GM21576 (cell line): Measurements from ENCODE around the gene CCNYL1.

Experiments
- ATAC-seq: cut with Tn5 transposase; IDR thresholded peaks from one replicate; pipeline ENCODE4 v1.9.1; 2021; ENCODE audit warnings: mild to moderate bottlenecking, moderate library complexity; ENCODE audit not compliant: unreplicated experiment

The CCNYL1 gene

DNA sequence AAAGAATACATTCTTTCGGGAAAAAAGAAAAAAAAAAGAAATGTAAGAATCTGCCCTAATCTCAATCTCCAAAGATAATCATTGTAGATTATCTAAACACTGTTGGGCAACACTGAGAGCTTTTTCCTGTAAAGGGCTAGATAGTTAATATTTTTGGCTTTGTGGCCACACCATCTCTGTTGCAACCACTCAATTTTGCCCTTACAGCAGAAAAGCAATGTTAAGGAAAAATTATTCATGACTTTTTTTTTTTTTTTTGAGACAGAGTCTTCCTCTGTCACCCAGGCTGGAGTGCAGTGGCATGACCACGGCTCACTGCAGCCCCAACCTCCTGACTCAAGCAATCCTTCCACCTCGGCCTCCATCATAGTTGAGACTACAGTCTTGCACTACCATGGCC lies 75.6 kb downstream of the CCNYL1 start:
- ATAC-seq, result no peak

DNA sequence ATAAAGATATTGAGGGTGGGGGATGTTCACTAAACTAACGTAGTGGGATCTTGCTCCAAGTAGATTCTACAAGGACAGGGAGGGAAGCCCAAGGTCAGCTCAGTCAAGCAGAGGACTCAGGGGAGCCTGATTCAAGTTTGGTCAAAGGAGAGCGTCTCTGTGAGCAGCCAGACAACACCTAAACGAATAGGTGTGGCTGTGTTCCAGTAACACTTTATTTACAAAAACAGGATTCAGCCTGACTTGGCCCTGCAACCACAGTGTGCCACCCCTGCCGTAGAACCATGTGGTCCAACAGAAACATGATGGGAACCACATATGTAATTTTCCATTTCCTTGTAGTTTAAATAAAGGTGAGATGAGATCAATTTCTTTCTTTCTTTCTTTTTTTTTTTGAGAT lies 76.4 kb downstream of the CCNYL1 start:
- no peak for ATAC-seq

DNA sequence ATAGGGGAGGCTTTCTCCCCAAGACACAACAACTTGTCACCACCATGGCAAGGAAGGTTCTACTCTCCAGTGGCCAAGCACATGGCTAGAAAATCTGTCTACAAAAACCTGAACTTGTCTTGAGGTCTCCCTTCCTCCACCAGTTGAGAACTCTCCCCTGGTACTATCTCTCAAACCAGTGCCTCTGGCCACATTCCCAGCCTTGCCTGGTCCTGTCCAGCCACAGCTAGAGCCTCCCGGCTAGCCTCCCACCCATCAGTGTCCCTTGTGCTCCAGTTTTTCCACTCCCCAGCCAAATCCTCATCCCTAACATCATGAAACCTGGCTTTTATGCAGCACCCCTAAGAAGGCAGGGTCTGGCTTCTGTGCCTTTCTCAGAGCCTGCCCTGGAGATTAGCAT lies 79.5 kb downstream of the CCNYL1 start:
- ATAC-seq, result no peak

DNA sequence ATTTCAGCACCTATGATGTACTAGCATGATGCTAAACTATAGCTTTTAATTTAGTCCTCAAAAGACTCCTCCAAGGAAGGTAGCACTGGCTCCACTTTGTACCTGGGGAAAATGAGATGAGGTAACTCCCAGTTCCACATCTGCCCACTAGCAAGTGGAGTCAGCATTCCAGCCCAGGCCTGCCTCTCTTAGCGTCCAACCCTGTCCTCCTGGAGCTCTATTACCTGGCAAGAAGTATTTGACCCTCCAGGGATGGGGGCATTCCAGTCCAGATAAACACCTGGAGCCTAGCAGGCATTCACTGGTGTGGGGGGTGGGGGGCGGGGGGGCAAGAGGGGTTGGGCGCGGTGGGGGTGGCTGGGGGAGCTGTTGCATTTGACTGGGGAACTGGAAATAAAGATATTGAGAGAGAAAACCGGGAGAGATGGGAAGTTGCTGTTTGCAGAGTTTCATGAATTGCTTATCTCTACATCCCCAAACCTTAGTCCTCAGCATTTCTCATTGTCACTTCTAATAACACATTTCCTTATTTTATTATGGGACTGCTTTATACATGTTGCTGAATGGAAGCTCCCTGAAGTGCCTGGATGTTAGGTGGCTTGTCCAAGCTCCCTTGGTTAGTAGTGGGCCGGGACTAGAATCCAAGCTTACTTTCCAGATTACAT lies 80.3 kb downstream of the CCNYL1 start:
- no peak for ATAC-seq

DNA sequence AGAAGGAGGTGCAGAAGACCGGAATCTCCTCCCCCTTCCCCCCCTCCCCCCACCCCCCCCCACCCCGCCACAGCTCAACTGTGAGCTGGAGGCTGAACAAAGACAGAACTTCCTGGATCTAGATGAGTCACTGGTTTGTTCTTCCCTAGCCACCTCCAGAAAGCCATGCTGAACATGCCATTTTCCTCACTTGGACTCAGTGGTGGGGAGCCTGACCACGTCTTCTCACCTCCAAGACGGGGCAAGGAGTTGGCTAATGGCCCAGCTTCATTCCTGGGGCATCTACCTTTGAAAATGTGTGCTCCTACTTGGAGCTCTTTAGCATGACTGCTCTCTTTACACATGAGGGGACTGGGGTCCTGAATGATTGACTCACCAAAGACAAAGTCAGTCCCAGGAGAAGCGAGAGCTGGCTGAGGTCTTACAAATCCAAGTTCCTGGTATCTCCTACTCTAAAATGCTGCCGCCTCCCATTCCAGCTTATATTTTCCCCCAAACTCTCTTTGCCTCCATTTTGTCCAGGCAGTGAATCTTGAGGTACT lies 80.9 kb downstream of the CCNYL1 start:
- no peak for ATAC-seq

DNA sequence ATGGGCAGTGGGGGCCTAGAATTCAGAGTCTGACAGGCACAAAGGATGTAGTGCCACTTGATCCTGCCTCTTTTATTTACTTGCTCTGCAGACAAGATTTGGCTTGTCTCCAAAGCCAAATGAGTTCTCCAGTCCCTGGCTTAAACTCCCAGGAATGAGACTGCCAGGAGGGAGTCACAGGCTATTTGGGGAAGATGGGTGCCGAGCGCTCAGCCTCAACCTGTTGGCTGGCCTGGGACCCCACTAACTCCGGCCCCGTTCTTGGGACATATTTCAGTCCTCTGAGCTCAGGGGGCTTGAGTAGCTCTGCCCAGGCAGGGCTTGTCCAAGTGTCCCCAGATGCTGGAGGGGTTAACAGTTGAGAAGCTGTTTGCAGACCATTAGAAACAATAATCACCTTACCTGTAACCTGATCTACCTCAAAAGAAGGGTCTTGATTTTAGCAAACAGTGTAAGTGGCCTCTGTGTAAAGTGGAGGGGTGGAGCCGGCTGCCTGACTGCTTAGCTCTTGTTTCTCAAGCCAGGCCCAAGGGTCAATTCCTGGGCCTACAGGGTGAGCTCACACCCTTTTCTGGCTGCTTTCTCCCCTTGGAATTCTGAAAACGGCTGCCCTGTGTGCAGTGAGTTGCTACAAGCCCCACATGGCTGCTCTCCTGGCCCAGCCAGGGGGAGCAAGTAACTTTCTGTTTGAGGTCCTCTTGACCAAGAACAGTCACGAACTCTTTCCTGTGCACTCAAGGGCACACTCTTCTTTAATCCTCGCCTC lies 85.3 kb downstream of the CCNYL1 start:
- ATAC-seq, result no peak

DNA sequence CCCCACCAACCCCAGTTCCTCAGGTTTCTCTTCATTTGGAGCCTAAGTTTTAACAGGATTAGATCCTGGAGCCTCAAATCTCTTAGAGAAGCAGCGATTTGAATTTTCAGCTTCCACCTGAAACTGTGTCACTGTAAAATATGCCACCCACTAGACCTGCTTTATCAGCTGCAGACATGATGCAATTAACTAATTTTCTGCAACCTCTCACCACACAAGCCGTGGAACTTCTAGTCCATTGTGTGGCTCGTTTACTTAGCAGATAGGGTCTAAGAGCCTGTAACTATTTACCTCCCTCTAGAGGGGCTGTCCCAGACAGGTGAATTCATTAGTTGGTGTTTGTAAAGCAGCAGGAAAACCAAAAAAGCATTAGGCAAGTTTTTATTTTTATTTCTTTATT lies 89.8 kb downstream of the CCNYL1 start:
- no peak for ATAC-seq

DNA sequence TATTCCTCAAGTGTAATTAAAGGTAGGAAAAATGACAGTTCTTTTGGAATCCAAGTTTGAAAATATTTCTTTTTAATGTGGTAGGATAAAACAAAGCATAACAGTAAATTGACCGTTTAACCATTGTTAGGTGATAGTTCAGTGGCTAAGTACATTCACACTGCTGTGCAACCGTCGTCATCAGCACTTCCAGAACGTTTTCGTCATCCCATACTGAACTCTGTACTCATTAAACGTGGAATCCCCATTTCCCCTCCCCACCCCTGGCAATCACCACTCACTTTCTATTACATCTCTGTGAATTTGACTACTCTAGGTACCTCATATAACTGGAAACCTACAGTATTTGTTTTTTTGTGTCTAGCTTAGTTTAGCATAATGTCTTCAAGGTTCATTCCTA lies 91.2 kb downstream of the CCNYL1 start:
- ATAC-seq, result no peak
